Measurements from ENCODE around the gene FCHSD2.

DNA sequence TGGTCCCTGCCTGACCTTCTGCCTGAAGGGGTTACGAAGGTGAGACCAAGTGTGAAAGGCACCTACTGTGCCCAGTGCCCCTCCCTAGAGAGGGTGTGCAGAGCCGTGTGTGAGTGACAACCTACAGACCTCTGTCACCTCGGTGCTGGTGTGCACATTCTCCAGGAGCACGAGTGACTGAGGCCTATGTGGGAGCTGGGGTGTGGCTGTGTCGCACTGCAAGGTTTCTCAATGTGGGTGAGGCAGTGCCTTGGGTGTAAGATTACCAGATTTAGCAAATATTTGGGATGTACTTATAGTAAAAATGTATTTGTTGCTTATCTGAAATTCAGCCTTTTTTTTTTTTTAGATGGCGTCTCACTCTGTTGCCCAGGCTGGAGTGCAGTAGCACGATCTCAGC is 353.9 kb downstream of the FCHSD2 start:
- TF ChIP-seq, protein P1, sequence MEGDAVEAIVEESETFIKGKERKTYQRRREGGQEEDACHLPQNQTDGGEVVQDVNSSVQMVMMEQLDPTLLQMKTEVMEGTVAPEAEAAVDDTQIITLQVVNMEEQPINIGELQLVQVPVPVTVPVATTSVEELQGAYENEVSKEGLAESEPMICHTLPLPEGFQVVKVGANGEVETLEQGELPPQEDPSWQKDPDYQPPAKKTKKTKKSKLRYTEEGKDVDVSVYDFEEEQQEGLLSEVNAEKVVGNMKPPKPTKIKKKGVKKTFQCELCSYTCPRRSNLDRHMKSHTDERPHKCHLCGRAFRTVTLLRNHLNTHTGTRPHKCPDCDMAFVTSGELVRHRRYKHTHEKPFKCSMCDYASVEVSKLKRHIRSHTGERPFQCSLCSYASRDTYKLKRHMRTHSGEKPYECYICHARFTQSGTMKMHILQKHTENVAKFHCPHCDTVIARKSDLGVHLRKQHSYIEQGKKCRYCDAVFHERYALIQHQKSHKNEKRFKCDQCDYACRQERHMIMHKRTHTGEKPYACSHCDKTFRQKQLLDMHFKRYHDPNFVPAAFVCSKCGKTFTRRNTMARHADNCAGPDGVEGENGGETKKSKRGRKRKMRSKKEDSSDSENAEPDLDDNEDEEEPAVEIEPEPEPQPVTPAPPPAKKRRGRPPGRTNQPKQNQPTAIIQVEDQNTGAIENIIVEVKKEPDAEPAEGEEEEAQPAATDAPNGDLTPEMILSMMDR (IDR thresholded peaks at IDR 0.05) = no peak
- no peak for TF ChIP-seq EZH2 (IDR thresholded peaks at IDR 0.05; ENCODE audit: borderline replicate concordance, insufficient read depth, low read depth, low read length, poor library complexity, severe bottlenecking)

Data from B cell (primary cell).